ENCODE results near the gene MIR17HG. TPM values are rescaled to one million over a fixed set of nuclear protein-coding genes. Genes with fewer than 3 reads are reported as not detected.

Gene MIR17HG
- total RNA-seq: 1 to 10 TPM; 3.0 to 6.2 TPM

DNA sequence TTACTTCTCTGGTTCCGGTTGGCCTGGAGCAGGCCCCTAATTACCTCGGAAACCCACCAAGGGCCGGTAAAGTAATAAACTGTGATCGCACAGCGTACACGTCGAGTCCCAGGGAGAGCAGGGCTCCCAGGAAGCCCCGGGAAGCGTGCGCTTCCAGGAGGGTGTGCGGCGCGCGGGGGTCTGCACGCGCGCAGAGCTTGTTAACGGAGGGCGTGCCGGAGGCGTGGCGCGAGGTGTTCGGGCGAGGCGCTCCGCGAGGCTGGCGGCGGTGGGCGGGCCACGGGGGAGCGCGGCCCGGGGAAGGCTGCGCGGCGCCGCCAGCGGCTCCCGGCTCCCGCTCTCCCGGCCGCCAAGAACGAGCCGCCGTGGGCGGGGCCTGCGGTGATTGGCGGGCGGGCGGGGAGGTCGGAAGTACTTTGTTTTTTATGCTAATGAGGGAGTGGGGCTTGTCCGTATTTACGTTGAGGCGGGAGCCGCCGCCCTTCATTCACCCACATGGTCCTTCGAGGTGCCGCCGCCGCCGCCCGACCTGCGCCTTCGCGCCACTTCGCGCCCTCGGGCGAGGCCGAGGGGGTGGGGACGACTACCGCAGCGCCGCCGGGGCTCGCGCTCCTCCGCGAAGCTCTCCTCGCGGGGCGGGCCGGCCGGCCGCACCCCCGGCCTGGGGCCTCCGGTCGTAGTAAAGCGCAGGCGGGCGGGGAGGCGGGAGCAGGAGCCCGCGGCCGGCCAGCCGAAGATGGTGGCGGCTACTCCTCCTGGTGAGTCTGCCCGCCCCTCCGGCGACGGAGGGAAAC, at the start of gene MIR17HG:
Gene MIR17HG (plus strand): TSS at position 486 of the 794 bp plus-strand sequence.
- DNase-seq: peak; percentile 94
- intact Hi-C loops (cut with DNase I): no loop called here
- H3K4me1 ChIP-seq: peaks cover 5% of the 10 kb centered on the region
- H3K9ac ChIP-seq (ENCODE audit: low read depth in 2 of 2, low read length in 2 of 2): peak within 1 kb of the TSS; percentile 66 to 98
- H3K36me3 ChIP-seq: no peaks in the 10 kb centered on the region
- H3K9me3 ChIP-seq: no peaks in the 10 kb centered on the region
- TF ChIP-seq, protein P1, sequence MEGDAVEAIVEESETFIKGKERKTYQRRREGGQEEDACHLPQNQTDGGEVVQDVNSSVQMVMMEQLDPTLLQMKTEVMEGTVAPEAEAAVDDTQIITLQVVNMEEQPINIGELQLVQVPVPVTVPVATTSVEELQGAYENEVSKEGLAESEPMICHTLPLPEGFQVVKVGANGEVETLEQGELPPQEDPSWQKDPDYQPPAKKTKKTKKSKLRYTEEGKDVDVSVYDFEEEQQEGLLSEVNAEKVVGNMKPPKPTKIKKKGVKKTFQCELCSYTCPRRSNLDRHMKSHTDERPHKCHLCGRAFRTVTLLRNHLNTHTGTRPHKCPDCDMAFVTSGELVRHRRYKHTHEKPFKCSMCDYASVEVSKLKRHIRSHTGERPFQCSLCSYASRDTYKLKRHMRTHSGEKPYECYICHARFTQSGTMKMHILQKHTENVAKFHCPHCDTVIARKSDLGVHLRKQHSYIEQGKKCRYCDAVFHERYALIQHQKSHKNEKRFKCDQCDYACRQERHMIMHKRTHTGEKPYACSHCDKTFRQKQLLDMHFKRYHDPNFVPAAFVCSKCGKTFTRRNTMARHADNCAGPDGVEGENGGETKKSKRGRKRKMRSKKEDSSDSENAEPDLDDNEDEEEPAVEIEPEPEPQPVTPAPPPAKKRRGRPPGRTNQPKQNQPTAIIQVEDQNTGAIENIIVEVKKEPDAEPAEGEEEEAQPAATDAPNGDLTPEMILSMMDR (IDR thresholded peaks at IDR 0.05): no peak
- H3K4me3 ChIP-seq: peak within 1 kb of the TSS; percentile 82
- peak within 1 kb of the TSS; percentile 95 for H3K27ac ChIP-seq
- H3K27me3 ChIP-seq: no peaks in the 10 kb centered on the region

DNA sequence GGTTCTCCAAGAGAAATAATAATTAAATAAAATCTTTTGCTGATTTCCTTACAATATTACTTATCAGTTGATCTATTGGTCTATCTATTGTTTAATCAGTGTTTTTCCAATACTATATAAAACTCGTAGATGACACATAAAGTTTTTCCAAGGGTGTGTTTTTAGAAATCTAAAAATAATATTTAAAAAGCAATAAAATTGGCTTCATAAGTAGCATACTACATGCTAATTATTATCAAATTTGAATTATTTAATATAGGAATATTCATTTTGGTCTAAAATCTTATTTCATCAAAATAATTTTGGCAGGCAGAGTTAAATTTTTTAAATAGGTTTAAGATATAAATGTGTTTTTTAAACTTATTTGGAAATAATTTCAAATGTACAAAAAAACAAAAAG, 49.4 kb upstream of the MIR17HG start:
- DNase-seq: no peak
- no peak overlapping the region for H3K9ac ChIP-seq (ENCODE audit: low read depth in 2 of 2, low read length in 2 of 2)
- no peaks in the 10 kb centered on the region for H3K9me3 ChIP-seq
- intact Hi-C loops (cut with DNase I): no loop called here
- no peaks in the 10 kb centered on the region for H3K27me3 ChIP-seq
- H3K27ac ChIP-seq: no peak overlapping the region
- H3K4me3 ChIP-seq: no peak overlapping the region
- H3K36me3 ChIP-seq: no peaks in the 10 kb centered on the region
- TF ChIP-seq, protein P1 (IDR thresholded peaks at IDR 0.05): no peak
- H3K4me1 ChIP-seq: no peaks in the 10 kb centered on the region

DNA sequence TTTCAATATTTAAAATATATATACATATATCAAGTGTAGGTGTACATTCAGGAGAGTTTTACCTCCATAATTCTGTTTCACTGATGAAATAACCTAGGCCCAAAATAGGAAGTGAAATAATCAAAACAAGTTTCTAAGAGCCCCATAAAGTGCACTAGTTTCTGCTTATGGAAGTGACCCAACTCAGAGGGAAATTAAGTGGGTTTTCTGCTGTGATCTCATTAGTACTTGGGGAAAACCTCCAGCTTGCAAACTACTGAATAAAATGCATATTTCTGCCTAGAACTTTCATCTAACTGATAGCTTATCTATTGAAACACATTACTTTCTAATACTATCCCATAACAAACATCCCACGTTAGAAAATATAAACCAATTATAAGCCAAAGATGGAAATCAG, 45.4 kb upstream of the MIR17HG start:
- H3K27me3 ChIP-seq: no peaks in the 10 kb centered on the region
- no peaks in the 10 kb centered on the region for H3K4me1 ChIP-seq
- no peak for DNase-seq
- no peaks in the 10 kb centered on the region for H3K9me3 ChIP-seq
- intact Hi-C loops (cut with DNase I): no loop called here
- TF ChIP-seq, protein P1 (IDR thresholded peaks at IDR 0.05): no peak
- H3K4me3 ChIP-seq: no peak overlapping the region
- no peak overlapping the region for H3K27ac ChIP-seq
- H3K36me3 ChIP-seq: no peaks in the 10 kb centered on the region
- no peak overlapping the region for H3K9ac ChIP-seq (ENCODE audit: low read depth in 2 of 2, low read length in 2 of 2)

DNA sequence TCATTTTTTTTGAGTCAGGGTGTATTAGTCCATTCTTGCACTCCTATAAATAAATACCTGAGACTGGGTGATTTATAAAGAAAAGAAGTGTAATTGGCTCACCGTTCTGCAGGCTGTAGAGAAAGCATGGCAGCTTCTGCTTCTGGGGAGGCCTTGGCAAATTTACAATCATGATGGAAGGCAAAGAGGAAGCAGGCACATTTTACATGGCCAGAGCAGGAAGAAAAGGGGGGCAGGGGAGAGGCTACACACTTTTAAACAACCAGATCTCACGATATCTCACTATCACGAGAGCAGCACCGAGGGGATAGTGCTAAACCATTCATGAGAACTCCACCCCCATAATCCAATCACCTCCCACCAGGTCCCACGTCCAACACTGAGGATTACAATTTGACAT, 44.5 kb upstream of the MIR17HG start:
- TF ChIP-seq, protein P1 (IDR thresholded peaks at IDR 0.05): no peak
- intact Hi-C loops (cut with DNase I): no loop called here
- H3K27me3 ChIP-seq: no peaks in the 10 kb centered on the region
- no peaks in the 10 kb centered on the region for H3K4me1 ChIP-seq
- H3K9me3 ChIP-seq: no peaks in the 10 kb centered on the region
- DNase-seq: no peak
- no peak overlapping the region for H3K4me3 ChIP-seq
- no peaks in the 10 kb centered on the region for H3K36me3 ChIP-seq
- H3K9ac ChIP-seq (ENCODE audit: low read depth in 2 of 2, low read length in 2 of 2): no peak overlapping the region
- no peak overlapping the region for H3K27ac ChIP-seq

DNA sequence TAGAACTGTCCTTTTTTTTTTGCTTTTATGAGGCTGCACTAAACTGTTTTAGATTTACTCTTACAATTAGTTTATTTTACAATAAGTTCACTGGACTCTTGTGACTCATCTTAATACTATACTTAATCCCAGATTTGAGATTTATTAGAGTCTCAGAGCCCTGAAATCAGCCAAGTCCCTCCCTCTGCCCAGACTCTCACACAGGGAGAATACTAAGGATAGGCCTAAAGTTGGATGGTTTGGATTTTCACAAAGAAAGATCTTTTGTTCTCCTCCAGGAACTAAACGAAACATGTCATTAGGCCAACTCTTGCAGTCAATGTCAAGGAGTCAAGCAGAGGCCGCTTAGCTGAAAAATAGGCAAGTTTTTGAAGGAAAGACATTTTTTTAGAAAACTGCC, 42.7 kb upstream of the MIR17HG start:
- Histone ChIP-seq H3K36me3 (no peaks in the 10 kb centered on the region), H3K4me1 (no peaks in the 10 kb centered on the region), H3K9me3 (no peaks in the 10 kb centered on the region)

More for the DNA sequence above, 42.7 kb upstream of the MIR17HG start:
- TF ChIP-seq, protein P1 (IDR thresholded peaks at IDR 0.05): no peak
- Histone ChIP-seq H3K9ac (ENCODE audit: low read depth in 2 of 2, low read length in 2 of 2) (no peak overlapping the region), H3K4me3 (no peak overlapping the region), H3K27me3 (no peaks in the 10 kb centered on the region), H3K27ac (no peak overlapping the region)
- intact Hi-C loops (cut with DNase I): no loop called here
- DNase-seq: no peak

All from colonic mucosa (tissue), 4 donors.